ENCODE results near the gene P2RX7.

The P2RX7 gene

GRCh38 chr12:121110211-121110940 is 22.3 kb upstream of the P2RX7 start:
- peak; percentile 77 for DNase-seq (ENCODE audit: low spot score)

DNA sequence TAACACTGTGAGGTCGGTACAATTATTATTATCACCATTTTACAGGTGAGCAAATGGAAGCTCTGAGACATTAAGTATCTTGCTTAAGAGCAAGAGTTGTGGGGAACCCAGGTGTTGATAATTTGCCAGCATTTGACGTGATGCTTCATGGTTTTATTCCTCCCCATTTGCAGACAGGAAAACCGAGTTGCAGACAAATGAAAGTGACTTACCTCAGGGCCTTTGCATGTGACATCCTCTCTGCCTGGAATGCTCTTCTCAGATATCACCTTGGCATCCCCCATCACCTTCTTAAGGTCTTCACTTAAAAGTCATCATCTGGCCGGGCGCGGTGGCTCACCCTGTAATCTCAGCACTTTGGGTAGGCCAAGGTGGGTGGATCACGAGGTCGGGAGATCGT is 21.0 kb upstream of the P2RX7 start:
- DNase-seq (ENCODE audit: low spot score), result no peak

DNA sequence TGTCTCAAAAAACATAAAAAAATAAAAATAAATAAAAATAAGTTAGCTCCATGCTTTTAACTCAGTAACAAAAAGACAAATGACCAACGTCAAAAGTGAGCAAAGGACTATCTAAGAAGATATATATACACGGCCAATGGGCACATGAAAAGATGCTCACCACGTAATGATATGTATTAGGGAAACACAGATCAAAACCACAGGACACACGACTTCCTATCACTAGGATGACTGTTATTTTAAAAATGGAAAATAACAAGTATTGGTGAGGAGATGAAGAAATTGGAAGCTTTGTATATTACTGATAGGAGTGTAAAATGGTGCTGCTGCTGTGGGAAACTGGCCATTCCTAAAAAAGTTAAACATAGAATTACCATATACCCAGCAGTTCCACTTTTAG is 20.2 kb upstream of the P2RX7 start:
- DNase-seq (ENCODE audit: low spot score), result no peak

GRCh38 chr12:121113057-121113456 is 19.6 kb upstream of the P2RX7 start:
- DNase-seq (ENCODE audit: low spot score), result no peak

DNA sequence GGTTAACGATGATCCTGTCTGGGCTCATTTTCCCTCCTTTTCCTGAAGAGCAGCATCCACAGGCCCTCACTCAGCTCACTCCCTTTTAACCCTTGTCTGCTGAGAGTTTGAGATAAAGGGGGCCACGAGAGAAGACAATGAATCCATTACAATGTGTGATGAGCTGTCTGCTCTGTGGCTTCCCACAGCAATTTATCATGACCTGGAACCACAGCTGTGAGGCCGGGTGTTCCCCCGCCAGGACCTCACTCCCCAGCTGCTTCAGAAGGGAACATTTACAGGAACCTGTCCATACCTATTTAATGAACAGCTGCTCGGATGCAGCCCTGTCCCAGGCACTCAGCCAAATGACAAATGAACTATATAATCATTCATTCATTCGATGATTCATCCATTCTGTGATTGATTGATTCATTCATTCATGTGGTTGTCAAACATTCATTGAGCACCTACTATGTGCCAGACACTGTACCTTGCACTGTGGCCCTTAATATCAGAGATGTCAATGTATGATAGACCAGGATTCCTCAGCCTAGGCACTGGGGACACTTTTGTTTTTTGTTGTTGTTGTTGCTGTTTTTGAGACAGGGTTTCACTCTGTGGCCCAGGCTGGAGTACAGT is 18.5 kb upstream of the P2RX7 start:
- no peak for DNase-seq (ENCODE audit: low spot score)

GRCh38 chr12:121114806-121115205 is 17.9 kb upstream of the P2RX7 start:
- DNase-seq (ENCODE audit: low spot score), result no peak

GRCh38 chr12:121115530-121115929 is 17.1 kb upstream of the P2RX7 start:
- no peak for DNase-seq (ENCODE audit: low spot score)

- no peak for DNase-seq (ENCODE audit: low spot score)
Measured at GRCh38 chr12:121116318-121117225, 16.1 kb upstream of the P2RX7 start.

DNA sequence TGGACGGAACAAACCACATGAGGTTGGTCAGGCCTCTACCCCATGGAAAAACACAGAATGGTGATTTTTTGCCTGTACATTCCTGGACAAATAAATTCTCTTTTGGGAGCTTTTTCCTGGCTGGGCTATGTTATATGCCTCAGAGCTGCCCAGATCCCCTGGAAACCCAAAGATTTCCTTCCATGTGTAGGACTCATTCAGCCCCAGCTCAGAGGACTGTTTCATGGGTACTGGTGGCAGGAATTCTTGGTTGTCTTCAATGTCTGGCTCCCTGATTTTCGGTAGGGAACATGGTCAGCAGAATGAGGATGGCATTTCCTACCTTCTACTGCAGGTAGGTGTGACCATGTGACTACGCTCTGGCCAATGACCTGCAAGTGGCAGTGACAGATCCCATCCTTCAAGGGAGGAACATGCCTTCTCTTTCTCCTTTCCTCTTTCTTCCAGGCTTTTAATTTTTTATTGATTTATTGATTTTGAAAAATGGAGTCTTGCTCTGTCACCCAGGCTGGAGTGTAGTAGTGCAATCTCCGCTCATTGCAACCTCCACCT is 15.4 kb upstream of the P2RX7 start:
- no peak for DNase-seq (ENCODE audit: low spot score)

DNA sequence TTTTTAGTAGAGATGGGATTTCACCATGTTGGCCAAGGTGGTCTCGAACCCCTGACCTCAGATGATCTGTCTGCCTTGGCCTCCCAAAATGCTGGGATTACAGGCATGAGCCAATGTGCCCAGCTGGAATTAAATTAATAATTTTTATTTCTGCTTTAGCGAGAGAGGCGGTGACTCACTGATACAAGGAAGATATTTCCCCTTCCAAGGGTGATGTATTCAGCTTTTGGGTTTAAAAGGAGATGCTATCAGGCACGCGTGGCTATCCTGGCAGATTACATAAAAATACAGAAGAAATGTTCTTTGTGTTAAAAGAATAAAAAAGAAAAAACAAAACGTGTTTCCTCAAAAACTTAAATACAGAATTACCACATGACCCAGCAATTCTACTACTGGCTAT is 12.4 kb upstream of the P2RX7 start:
- no peak for DNase-seq (ENCODE audit: low spot score)

DNA sequence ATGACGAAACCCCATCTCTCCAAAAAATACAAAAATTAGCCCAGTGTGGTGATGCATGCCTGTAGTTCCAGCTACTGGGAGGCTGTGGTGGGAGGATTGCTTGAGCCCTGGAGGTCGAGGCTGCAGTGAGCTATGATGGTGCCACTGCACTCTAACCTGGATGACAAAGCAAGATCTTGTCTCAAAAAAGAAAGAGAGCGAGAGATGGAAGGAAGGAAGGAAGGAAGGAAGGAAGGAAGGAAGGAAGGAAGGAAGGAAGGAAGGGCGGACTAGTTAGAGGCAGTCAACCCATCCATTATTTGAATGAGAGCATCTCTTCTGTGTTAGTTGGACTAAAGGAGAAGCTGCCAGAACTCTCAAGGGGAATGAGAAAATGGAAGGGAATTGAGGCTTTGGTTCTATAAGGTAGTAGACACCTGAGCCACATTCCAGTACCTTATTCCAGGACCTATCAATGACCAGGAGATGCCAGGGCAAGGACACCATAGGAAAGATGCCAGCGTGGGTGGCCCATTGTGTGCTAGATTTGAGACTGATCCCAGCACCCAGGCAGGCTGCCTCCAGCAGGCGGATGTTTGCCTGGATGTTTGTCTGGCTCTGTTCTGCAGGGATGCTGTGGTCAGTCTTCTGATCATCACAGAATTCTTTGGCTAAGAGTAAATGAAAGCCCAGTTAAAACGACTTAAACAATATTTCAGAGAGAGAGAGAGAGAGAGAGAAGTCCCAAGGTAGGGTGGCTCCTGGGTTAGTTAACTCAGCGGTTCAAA is 11.5 kb upstream of the P2RX7 start:
- no peak for DNase-seq (ENCODE audit: low spot score)

DNA sequence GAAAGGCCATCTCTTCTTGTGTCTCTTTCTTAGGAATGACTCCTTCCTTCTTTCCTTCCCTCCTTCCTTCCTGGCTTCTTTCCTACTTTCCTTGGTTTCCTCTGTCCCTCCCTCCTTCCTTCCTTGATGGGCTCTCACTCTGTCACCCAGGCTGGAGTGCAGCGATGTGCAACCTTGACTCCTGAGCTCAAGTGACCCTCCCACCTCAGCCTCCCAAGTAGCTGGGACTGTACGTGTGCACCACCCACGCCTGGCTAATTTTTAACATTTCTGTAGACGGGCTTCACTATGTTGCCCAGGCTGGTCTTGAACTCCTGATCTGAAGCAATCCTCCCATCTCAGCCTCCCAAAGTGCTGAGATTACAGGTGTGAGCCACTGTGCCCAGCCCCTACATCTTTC is 10.9 kb upstream of the P2RX7 start:
- DNase-seq (ENCODE audit: low spot score), result no peak

GRCh38 chr12:121123488-121123887 is 9.2 kb upstream of the P2RX7 start:
- no peak for DNase-seq (ENCODE audit: low spot score)

DNA sequence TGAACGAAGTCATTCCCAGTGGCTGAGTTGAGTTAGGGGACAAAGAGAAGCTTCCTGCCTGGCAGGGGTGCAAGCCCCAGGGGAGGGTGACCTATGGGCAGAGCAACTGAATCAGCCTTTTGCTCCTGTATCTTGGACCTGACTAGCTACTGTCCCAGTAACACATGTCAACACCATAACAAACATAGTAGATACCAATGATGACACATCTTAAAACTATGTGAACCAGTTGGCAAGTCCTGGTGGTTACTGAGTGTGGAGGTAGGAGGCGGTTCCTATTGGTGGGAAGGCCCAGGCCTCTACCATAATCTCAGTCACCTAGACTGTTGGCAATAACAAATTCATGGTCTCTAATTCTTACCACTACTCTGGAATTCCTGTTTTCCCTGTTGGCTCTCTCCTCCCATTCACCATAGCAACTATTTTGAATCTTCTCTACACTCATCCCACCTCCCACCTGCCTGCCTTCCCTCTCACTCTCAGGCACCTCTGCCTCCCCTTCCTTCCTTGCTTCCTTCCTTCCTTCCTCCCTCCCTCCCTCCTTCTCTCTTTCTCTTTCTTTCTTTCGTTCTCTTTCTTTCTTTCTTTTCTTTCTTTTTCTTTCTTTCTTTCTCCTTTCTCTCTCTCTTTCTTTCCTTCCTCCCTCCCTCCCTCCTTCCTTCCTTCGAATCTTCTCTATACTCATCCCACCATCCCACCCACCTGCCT is 8.1 kb upstream of the P2RX7 start:
- peak; percentile 68 for DNase-seq (ENCODE audit: low spot score)

- no peak for DNase-seq (ENCODE audit: low spot score)
Measured at GRCh38 chr12:121127501-121127900, 5.2 kb upstream of the P2RX7 start.

DNA sequence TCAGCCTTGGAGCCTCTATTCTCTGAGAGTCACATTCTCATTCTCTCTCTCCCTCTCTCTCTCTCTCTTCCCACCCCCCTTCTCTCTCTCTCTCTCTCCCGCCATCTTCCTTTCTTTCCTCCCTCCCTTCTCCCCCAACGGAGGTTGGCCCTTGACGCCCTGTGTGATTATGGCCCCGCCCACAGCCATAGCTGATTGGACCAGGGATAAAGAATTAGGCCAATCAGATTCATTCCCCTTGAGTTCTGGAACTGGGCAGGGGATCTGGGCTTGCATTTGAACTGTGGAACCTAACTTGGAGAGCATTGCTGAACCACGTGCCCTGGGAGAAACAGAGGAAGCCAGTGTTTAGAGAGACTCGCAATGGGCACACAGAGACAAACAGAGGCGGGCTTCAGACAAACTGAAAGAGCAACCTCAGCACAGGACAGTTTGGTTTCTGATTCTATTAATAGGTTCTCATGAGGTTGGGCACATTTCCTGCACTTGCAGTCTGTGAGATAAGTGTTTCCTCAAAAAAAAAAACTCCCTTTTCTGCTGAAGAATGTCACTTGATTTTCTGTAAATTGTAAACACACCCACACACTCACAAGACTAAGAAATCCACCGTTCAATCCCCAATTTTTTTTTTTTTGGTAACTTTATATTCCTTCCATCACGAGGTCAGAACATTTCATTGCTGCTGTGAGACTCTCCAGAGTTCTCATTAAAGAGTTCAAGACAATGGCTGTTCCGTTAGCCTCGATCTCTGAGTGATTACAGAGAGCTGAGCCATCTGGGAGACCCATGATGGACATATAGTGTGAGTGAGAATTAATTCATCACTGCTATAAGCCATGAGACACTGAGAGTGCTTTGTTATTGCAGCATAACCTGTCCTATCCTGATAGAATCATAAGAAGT is 3.5 kb upstream of the P2RX7 start:
- DNase-seq (ENCODE audit: low spot score), result peak; percentile 96

DNA sequence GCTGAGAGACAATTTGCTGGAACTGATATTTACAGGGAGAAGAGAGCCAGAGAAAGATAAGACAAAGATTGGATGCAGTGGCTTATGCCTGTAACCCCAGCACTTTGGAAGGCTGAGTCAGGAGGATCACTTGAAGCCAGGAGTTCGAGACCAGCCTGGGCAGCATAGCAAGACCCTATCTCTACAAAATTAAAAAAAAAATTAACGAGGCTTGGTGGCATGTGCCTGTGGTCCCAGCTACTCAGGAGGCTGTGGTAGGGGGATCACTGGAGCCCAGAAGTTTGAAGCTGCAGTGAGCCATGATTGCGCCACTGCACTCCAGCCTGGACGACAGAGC is 2.9 kb upstream of the P2RX7 start:
- DNase-seq (ENCODE audit: low spot score), result no peak

- no peak for DNase-seq (ENCODE audit: low spot score)
Measured at GRCh38 chr12:121130866-121131373, 1.8 kb upstream of the P2RX7 start.

- no peak for DNase-seq (ENCODE audit: low spot score)
Measured at GRCh38 chr12:121131941-121132341, 735 bp upstream of the P2RX7 start.

DNA sequence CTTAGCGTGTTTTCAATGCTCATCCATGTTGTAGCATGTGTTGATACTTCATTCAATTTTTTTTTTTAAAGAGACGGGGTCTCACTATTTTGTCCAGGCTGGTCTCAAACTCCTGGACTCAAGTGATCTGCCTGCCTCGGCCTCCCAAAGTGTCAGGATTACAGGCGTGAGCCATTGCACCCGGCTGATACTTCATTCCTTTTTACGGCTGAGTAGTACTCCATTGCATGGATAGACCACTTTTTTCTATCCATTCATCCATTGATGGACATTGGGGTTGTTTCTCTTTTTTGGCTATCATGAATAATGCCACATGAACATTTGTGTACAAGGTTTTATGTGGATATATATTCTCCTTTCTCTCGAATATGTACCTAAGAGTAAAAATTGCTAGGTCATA is 1.2 kb downstream of the P2RX7 start:
- DNase-seq (ENCODE audit: low spot score), result no peak
